Stimulated activated naive CD8-positive, alpha-beta T cell treated with anti-CD3 and anti-CD28 coated beads, Interleukin-15, Interleukin-2, amounts not matched to agents 100 ng/mL and 50 ng/mL, for 24 hours (primary cell): ENCODE results near the gene DHX58.

ENCODE experiments used
- H3K27ac Mint-ChIP-seq: one replicate; pipeline ENCODE4 v1.8.0; 2021; ENCODE audit warnings: mild to moderate bottlenecking, mixed read lengths
- H3K27me3 Mint-ChIP-seq: one replicate; pipeline ENCODE4 v1.8.0; 2021; ENCODE audit warnings: mixed read lengths
- H3K36me3 Mint-ChIP-seq: one replicate; pipeline ENCODE4 v1.8.0; 2021; ENCODE audit warnings: low read depth, mixed read lengths
- H3K4me1 Mint-ChIP-seq: one replicate; pipeline ENCODE4 v1.8.0; 2021; ENCODE audit warnings: low read depth, mixed read lengths
- H3K4me3 Mint-ChIP-seq: one replicate; pipeline ENCODE4 v1.8.0; 2021; ENCODE audit warnings: mild to moderate bottlenecking, mixed read lengths
- H3K9me3 Mint-ChIP-seq: one replicate; pipeline ENCODE4 v1.8.0; 2021; ENCODE audit warnings: mixed read lengths

Gene DHX58

DNA sequence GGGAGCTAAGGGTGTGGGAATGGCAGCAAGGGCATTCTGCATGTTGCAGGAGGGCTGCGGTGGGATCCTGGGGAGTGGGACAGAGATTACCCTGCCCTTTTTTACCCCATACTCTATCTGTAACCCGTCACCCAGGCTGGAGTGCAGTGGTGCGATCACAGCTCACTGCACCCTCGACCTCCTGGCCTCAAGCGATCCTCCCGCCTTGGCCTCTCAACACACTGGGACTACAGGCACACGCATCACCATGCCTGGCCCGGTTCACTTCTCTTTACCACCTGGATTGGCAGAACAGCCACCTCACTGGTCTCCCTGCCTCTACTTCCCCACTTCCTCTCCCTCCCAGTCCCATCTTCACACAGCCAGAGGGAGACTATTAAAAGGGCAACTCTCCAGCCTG lies 23.8 kb downstream of the DHX58 start:
- H3K27me3 Mint-ChIP-seq = no peaks in the 10 kb centered on the region
- no peak overlapping the region for H3K4me3 Mint-ChIP-seq
- no peaks in the 10 kb centered on the region for H3K4me1 Mint-ChIP-seq

DNA sequence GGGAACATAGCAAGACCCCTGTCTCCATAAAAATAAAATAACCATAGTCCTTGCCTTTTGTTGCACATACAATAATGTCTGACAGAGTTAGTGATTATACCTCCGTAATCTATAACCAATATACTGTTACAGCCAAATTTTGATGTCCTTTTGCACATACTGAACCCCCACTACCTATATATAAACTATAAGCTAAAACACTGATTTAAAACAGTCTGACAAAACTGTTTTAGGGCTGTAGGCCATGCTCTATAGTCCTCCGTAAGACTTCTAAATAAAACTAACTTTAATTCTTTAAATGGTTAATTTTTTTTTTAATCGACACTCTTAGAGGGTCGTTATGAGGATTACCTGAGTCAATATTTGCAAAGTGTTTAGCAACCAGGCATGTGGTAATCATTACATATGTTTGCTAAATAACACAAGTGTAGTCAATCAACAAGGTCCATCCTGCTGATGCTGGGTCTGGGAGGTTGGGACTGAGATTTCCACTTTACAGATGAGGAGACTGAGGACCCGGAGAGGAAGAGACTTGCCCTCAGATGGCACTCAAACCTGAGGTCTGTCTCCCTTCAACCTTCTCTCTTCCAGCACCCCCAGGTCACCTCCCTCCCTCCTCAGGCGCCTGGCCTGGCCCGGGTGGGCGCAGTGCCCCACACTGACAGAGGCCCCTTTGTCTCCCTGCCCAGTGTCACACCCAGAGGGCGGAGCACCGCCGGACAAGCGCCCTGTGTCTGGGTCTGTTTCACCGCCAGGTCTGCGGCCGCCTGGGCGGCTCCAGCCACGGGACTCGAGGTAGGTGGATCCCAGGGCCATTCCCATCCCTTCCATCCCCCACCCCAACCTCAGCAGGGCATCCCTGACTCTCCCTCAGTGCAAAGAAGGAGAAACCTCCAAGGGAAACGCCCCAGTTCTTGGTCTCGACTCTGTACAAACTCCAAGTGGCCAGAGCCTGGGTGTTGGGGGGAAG lies 24.5 kb downstream of the DHX58 start:
- Mint-ChIP-seq H3K27ac (no peak overlapping the region), H3K4me1 (no peaks in the 10 kb centered on the region), H3K27me3 (no peaks in the 10 kb centered on the region), H3K4me3 (no peak overlapping the region), H3K36me3 (no peaks in the 10 kb centered on the region), H3K9me3 (no peaks in the 10 kb centered on the region)

More for the DNA sequence above, 23.8 kb downstream of the DHX58 start:
- Mint-ChIP-seq H3K27ac (no peak overlapping the region), H3K36me3 (no peaks in the 10 kb centered on the region), H3K9me3 (no peaks in the 10 kb centered on the region)

DNA sequence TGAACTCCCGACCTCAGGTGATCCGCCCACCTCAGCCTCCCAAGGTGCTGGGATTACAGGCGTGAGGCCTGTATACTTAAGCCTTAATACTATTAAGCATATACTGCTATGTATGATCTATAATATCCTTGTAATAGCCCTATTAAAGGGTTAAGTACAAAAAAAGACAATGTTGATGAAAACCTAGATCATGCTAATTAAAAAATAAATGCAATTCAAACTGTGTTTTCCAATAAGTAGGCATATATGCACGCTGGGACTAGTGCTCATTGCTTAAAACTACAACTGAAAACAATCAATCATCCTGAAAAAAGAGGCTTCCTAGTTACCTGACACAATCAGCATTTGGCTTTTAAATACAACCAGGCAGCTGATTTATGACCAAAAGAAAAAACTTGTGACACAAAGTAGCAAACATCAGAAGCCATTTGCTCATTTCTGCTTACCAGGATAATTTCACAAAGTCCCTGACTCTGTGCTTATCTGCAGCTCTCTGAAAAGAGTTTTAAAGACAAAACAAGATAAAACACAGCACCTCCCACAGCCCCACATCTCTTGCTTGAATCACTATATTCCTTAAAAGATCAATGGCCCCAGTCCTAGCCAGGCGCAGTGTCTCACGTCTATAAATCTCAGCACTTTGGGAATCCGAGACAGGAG lies 25.3 kb downstream of the DHX58 start:
- Mint-ChIP-seq H3K9me3 (no peaks in the 10 kb centered on the region), H3K4me3 (no peak overlapping the region), H3K27ac (no peak overlapping the region), H3K4me1 (no peaks in the 10 kb centered on the region), H3K36me3 (no peaks in the 10 kb centered on the region), H3K27me3 (no peaks in the 10 kb centered on the region)

DNA sequence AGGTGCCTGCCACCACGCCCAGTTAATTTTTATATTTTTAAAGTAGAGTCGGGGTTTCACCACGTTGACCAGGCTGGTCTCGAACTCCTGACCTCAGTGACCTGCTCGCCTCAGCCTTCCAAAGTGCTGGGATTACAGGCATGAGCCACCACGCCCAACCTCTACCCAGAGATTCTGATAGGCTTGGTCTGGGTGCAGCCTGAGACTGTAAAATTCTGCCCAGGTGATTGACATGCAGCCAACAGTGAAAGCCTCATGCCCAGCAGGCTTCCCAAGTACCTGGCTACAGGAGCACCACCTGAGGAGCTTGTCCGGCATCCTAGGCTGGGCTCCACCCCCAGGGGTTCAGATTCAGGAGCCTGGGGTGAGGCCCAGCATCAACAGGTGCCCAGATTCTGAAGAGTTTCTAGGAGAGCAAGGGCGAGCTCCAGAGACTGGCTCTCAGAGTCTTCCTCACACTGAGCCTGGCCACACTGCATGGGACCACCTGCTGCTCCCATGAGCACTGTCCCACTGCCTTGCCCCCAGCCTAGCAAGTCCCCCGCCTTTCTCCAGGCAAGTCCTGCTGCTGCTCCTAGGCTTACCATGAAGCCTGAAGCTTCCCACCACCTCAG lies 30.9 kb downstream of the DHX58 start:
- H3K4me3 Mint-ChIP-seq = no peak overlapping the region
- H3K4me1 Mint-ChIP-seq = no peaks in the 10 kb centered on the region
- no peaks in the 10 kb centered on the region for H3K9me3 Mint-ChIP-seq

DNA sequence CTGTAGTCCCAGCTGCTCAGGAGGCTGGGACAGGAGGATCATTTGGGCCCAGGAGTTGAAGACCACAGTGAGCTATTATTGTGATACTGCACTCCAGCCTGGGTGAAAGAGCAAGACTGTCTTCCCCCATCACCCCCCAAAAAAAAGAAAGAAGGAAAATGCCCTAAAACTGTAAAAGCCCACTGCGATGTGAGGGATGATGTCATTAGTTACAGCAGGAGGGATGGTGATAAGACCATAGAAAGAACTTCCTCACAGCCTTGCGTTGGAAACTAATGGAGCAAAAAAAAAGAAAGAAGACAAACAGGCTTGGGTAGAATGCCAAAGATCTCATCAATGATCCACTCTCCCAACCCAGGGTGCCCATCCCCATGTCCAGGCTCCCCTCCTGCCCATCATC lies 33.0 kb downstream of the DHX58 start:
- Mint-ChIP-seq H3K36me3 (no peaks in the 10 kb centered on the region), H3K9me3 (no peaks in the 10 kb centered on the region), H3K27me3 (no peaks in the 10 kb centered on the region), H3K27ac (no peak overlapping the region), H3K4me3 (no peak overlapping the region), H3K4me1 (no peaks in the 10 kb centered on the region)

More for the DNA sequence above, 30.9 kb downstream of the DHX58 start:
- no peak overlapping the region for H3K27ac Mint-ChIP-seq
- no peaks in the 10 kb centered on the region for H3K27me3 Mint-ChIP-seq
- no peaks in the 10 kb centered on the region for H3K36me3 Mint-ChIP-seq

DNA sequence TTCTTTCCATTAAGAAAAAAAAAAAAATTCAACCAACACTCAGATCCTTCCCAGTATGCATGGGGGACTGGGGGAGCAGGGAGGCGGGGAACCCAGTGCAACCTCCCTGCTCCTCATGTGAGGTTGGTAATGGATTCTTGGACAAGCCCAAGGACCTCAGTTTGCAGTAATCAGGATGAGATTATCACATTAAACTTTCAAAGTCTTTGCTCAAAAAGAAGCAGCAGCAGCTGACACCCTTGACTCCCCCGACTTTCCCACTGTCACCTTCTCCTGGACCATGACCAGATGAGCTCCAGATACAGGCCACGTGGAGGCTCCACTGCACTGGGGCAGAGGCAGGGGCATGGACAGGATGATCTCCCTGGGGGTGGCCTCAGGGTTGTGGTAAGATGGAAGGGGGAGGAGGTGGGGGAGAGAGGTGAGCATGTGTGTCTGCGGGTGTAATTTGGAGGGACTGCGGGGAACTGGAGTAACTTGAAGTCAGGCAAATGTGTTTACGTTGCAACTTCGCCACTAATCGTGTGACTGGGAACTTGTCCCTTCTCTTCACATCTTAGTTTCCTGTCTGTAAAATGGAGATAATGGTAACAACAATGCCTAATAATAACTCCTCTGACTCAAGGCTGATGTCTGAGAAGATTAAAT lies 34.0 kb downstream of the DHX58 start:
- peaks cover 6% of the 10 kb centered on the region for H3K27me3 Mint-ChIP-seq
- peaks cover 3% of the 10 kb centered on the region for H3K4me1 Mint-ChIP-seq
- no peaks in the 10 kb centered on the region for H3K36me3 Mint-ChIP-seq
- H3K4me3 Mint-ChIP-seq = no peak overlapping the region
- no peak overlapping the region for H3K27ac Mint-ChIP-seq
- no peaks in the 10 kb centered on the region for H3K9me3 Mint-ChIP-seq

DNA sequence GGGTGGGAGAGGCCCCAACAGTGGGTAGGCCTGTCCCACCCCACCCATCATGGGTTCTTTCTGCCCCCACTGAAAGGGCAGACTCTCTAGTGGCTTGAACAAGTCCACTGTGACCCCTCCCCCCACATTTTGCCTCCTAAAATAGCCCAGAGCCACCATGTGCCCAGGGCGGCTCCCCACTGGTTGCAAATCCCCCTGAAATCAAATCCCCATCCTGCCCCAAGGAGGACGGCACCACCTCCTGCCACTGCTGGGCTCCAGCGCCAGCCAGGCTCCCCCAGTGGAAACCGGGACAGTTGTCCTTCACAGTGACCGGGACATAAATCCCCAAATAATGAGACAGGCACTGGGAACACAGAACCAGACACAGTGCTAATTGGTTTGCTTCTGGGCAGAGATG lies 34.8 kb downstream of the DHX58 start:
- Mint-ChIP-seq H3K27ac (no peak overlapping the region), H3K27me3 (peaks cover 9% of the 10 kb centered on the region), H3K36me3 (no peaks in the 10 kb centered on the region), H3K4me3 (no peak overlapping the region), H3K9me3 (no peaks in the 10 kb centered on the region), H3K4me1 (peaks cover 3% of the 10 kb centered on the region)

DNA sequence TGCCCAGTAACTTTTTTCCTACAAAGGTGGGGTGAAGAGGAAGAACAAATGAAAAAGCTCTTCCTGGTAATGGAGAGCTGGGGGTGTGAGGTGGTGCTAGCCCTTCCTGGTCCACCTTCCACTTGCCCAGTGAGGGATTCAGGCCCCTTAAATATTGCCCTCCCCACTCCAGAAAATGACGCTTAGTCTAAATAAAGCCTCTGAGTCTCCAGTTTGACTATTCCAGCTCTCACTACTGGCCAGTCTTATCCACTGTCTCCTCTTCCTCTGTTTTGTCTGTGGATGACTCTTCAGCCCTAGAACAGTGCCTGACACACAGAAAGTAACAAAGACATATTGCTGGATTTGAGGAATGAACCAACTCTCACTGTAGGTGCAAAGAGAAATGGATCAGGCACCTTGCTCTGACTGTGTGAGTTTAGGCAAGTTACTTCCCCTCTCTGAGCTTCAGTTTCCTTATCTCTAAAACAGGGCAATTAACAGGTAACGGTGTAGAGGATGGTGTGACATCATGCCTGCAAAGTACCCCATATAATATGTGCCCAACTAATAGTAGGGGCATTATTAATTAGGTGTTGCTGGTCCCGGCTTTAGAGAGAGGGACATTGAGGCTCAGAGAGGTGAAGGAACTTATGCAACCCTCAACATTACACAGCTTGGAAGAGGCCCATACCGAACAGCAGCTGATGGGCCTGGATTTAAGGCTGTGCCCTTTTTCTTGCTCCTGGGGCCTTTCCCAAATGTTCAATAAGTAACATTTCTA lies 35.5 kb downstream of the DHX58 start:
- Mint-ChIP-seq H3K36me3 (no peaks in the 10 kb centered on the region), H3K27me3 (peaks cover 12% of the 10 kb centered on the region), H3K9me3 (no peaks in the 10 kb centered on the region), H3K4me1 (peaks cover 5% of the 10 kb centered on the region), H3K27ac (no peak overlapping the region), H3K4me3 (no peak overlapping the region)

DNA sequence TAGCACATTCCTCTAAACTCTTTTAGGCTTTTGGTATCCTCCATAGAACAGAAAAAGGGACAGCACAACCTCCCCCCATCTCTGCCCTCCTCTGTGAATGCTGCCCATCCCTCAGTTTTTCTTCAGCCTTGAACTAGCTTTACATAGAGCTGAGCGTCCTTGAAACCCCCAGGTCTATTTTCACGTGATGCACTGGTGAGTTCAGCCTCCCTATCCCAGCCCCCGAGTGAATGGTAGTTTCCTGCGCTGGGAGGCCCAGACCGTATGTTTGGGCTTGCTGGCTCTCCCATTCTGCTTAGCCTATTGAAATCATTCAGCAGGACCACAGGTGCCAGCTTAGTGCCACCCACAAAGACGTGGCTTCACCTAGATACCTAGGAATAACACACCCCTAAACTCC lies 36.7 kb downstream of the DHX58 start:
- peaks cover 12% of the 10 kb centered on the region for H3K4me1 Mint-ChIP-seq
- H3K27me3 Mint-ChIP-seq = peaks cover 14% of the 10 kb centered on the region
- no peaks in the 10 kb centered on the region for H3K9me3 Mint-ChIP-seq
- no peak overlapping the region for H3K27ac Mint-ChIP-seq
- H3K4me3 Mint-ChIP-seq = no peak overlapping the region
- no peaks in the 10 kb centered on the region for H3K36me3 Mint-ChIP-seq

DNA sequence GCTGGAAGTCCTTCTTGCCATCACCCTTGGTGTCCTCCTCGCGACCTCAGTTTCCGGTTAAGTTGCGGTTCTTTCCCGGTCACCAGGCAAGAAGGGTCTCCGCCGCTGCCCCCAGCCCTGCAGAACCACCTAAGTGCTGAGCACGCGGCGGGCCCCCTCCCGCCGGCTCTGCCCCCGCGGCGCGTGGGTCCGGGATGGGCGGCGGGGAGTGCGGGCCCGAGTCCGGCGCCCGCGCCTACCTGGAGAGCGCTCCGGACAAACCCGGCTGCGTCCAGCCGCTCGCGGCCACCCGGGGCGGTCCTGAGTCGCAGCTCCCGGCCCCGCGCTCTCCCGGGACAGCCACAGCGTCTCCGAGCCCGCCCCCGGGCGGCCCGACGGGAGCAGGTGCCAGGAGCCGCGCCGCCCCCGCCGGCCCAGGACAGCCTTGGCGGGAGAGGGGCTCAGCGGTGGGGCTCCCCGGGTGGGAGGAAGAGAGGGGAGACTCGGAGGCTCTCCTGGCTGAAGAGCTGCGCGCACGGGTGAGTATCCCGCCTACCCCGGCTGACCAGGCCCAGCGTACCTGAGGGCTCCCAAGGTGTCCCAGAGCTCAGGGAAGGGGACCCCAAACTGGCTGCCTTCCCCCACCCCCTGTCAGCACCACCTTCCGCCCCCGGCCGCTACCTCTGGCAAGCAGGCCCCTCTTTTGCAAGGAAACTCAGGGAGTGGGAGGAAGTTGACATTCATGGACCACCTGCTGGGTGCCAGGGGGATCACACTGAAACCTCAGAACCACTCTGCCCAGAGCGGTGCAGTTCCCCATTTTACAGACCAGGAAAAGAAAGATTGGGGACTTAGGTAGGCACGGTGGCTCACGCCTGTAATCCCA lies 40.0 kb downstream of the DHX58 start:
- Mint-ChIP-seq H3K27ac (no peak overlapping the region), H3K36me3 (no peaks in the 10 kb centered on the region), H3K4me3 (peak overlapping the region; percentile 71)

DNA sequence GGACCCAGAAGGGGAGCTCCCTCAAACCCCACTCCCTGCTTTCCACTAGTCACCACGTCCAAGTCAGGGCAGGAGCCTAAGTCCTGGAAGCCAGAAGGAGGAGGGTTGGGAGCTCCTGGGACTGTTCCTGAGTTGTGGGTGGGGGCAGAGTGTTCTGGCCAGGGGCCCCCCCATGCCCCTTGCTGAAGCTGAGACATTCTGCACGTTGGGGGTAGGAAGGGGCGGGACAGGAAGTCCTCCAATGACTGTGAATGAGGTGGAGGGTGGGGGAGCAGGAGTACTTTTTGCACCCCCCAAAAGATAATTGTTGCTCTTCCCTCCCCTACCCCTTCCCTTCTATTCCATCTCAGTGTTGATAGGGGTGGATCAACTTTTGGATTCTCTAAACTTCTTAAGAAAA lies 40.7 kb downstream of the DHX58 start:
- H3K9me3 Mint-ChIP-seq = no peaks in the 10 kb centered on the region
- peak overlapping the region; percentile 71 for H3K4me3 Mint-ChIP-seq
- H3K4me1 Mint-ChIP-seq = peaks cover 12% of the 10 kb centered on the region
- no peaks in the 10 kb centered on the region for H3K36me3 Mint-ChIP-seq
- H3K27ac Mint-ChIP-seq = peak overlapping the region; percentile 26
- peaks cover 14% of the 10 kb centered on the region for H3K27me3 Mint-ChIP-seq

More for the DNA sequence above, 40.0 kb downstream of the DHX58 start:
- Mint-ChIP-seq H3K4me1 (peaks cover 12% of the 10 kb centered on the region), H3K9me3 (no peaks in the 10 kb centered on the region), H3K27me3 (peaks cover 14% of the 10 kb centered on the region)

DNA sequence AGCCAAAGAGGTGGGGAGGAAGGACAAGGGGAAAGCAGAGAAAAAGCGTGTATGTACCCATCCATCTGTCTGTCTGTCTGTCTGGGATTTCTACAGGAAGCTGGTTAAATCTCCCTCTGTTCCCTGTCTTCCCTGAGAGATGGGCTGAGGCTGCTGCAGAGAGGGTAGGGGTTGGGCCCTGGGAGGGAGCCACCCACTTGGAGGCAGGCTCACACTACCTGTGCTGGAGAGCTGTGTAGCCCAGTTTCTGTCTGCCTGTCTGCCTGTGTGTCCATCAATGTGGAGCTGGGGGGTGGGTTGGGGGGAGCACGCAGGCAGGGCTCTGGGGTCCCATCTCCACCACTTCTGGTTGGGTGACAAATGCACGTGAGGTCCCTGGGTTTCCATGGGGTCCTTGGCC lies 43.5 kb downstream of the DHX58 start:
- Mint-ChIP-seq H3K9me3 (no peaks in the 10 kb centered on the region), H3K4me1 (peaks cover 24% of the 10 kb centered on the region), H3K27ac (no peak overlapping the region), H3K36me3 (no peaks in the 10 kb centered on the region), H3K27me3 (peaks cover 12% of the 10 kb centered on the region), H3K4me3 (no peak overlapping the region)

DNA sequence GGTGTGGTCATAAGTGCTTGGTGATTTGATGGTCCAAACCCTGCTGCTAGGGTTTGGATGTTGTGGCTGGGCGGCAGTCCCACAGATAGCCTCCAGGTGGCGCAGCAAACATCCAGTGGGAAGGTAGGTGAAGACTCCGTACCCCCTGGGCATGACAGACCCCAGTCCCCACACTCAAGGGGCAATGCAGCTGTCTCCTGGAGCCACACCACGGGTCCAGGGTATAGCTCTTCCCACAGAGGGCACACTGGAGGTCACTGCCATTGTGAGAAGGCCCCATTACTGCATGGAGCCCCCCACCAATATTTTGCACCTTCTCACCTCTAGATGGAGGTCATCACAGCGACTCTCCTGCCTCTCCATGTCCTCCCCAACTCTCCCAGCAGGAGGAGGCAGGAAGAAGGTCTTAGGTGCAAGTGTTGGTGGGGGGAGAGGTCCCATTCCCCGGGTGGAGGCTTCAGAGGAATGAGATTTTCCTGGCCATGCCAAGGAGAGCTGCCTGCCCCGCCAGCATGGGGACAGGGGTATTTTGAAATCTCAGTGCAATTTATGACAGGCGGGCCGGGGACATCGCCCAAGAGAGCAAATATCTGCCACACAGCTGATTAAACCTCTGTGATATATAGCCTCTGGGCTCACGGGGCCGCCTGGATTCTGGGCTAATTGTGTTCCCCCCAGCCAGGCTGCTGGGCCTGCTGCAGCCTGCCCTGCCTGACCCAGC lies 45.0 kb downstream of the DHX58 start:
- Mint-ChIP-seq H3K4me3 (no peak overlapping the region), H3K27ac (no peak overlapping the region), H3K9me3 (no peaks in the 10 kb centered on the region), H3K36me3 (no peaks in the 10 kb centered on the region), H3K27me3 (peaks cover 5% of the 10 kb centered on the region), H3K4me1 (peaks cover 35% of the 10 kb centered on the region)
